Measurements from ENCODE around the gene CERS6. TPM values are rescaled to one million over a fixed set of nuclear protein-coding genes. Genes with fewer than 3 reads are reported as not detected.

Gene CERS6
- total and polyA plus RNA-seq, 2 of the 8 experiments (the other 6 are each of a cell fraction or from before 2014, with no cell fraction given), result 6.8 to 28.2 TPM

DNA sequence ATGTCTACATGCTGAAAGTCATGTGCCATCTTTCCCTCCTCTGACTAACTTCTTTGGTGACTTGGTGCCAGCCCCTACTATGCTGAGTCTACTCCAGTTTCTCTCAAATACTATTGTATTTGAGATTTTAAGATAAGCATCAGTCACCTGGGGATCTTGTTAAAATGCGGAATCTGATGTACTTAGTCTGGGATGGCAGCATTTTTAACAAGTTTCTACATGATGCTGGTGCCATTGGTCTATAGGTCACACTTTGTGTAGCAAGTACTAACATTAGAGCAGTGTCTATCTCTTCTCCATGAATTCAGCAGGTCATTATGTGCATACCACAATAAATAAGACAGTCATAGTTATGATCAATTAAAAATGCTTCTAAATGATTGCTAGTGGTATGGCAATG is 106.9 kb downstream of the CERS6 start:
- H2AK5ac ChIP-seq (ENCODE audit: low read depth, low read length), result no peak overlapping the region
- no peaks in the 10 kb centered on the region for H3K27me3 ChIP-seq (replicated peaks in 1 of 4; ENCODE audit: control insufficient read depth in 3 of 4, extremely low read depth in 1 of 4, insufficient read depth in 3 of 4, low read length in 3 of 4)
- H2BK15ac ChIP-seq (ENCODE audit: low read length), result no peak overlapping the region
- no peak overlapping the region for H2BK12ac ChIP-seq (ENCODE audit: low read depth, low read length)
- H3K4me2 ChIP-seq (ENCODE audit: insufficient read depth in 1 of 2, low read depth in 2 of 2, low read length in 2 of 2), result no peak overlapping the region
- no peaks in the 10 kb centered on the region; the same call in 1 of the 2 replicates for H3K79me1 ChIP-seq (ENCODE audit: low read depth, low read length)
- no peaks in the 10 kb centered on the region for H3K23me2 ChIP-seq (ENCODE audit: low read depth, low read length)
- no peak overlapping the region for H4K91ac ChIP-seq (replicated peaks; ENCODE audit: insufficient read length, low read length)
- H3K56ac ChIP-seq (replicated peaks; ENCODE audit: insufficient read length, low read depth, low read length), result no peak overlapping the region
- no peaks in the 10 kb centered on the region; a peak in 2 of 4 replicates for H3K79me2 ChIP-seq (ENCODE audit: control insufficient read depth in 1 of 2, insufficient read depth in 2 of 2, low read length in 2 of 2)
- no peak for TF ChIP-seq CBX8 (IDR thresholded peaks at IDR 0.05; ENCODE audit: borderline replicate concordance, low read depth, low read length)
- TF ChIP-seq SAP30 (IDR thresholded peaks at IDR 0.05; ENCODE audit: insufficient read depth, insufficient replicate concordance, low read length), result no peak
- no peak for TF ChIP-seq POLR2A (IDR thresholded peaks at IDR 0.05; ENCODE audit: control extremely low read depth in 1 of 2, low read depth in 2 of 2, low read length in 2 of 2)
- no peak for TF ChIP-seq KDM1A (IDR thresholded peaks at IDR 0.05; ENCODE audit: borderline replicate concordance, low read length)
- TF ChIP-seq, protein P1, sequence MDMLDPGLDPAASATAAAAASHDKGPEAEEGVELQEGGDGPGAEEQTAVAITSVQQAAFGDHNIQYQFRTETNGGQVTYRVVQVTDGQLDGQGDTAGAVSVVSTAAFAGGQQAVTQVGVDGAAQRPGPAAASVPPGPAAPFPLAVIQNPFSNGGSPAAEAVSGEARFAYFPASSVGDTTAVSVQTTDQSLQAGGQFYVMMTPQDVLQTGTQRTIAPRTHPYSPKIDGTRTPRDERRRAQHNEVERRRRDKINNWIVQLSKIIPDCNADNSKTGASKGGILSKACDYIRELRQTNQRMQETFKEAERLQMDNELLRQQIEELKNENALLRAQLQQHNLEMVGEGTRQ (IDR thresholded peaks at IDR 0.05; ENCODE audit: low read length), result no peak
- no peak for TF ChIP-seq RBBP5 (IDR thresholded peaks at IDR 0.05; ENCODE audit: borderline replicate concordance, low read depth, low read length)
- no peak for TF ChIP-seq SIRT6 (IDR thresholded peaks at IDR 0.05; ENCODE audit: low read length)
- WGBS, 2 experiments (ENCODE audit: extremely low coverage in 1 of 2, insufficient coverage in 1 of 2, insufficient read length in 1 of 2, insufficient replicate concordance in 2 of 2, low coverage in 1 of 2, low lambda C conversion rate in 2 of 2, missing lambda C conversion rate in 1 of 2), result 96% methylated on average over 1 of the region's 1 CpG; no CpG with 5 or more reads in 1 of the 2 experiments
- no peak overlapping the region for H2BK120ac ChIP-seq (replicated peaks; ENCODE audit: low read depth, low read length)
- DNase-seq (ENCODE audit: low read depth in 1 of 2, low spot score in 2 of 2), result no peak
- H2AFZ ChIP-seq (ENCODE audit: low read length), result no peak overlapping the region
- H3K9me3 ChIP-seq (ENCODE audit: insufficient read depth in 2 of 2, low read depth in 1 of 2, low read length in 1 of 2), result no peaks in the 10 kb centered on the region
- no peak overlapping the region for H2BK20ac ChIP-seq (ENCODE audit: low read length)
- H3K18ac ChIP-seq (ENCODE audit: extremely low read depth, low read length), result no peak overlapping the region
- H4K5ac ChIP-seq (ENCODE audit: insufficient read length, low read depth, low read length), result no peak overlapping the region
- H3K23ac ChIP-seq (ENCODE audit: insufficient read length), result no peak overlapping the region
- FAIRE-seq, result no peak
- CTCF ChIA-PET (ENCODE audit: partially characterized antibody), result no interaction called here
- no peak overlapping the region for H2BK5ac ChIP-seq (ENCODE audit: low read depth, low read length)
- no peak overlapping the region for H4K8ac ChIP-seq (ENCODE audit: extremely low read depth, insufficient read depth, low read length)
- H3K9ac ChIP-seq (replicated peaks in 1 of 4; ENCODE audit: extremely low read depth in 1 of 4, low read depth in 3 of 4, low read length in 3 of 4), result no peak overlapping the region
- H3K4me1 ChIP-seq (replicated peaks in 1 of 4; ENCODE audit: control insufficient read depth in 3 of 4, insufficient read depth in 4 of 4, low read length in 3 of 4), result peaks cover 0 to 3% (median 0%) of the 10 kb centered on the region in 4 experiments; a peak in 1 of 7 replicates
- no peak overlapping the region for H3K14ac ChIP-seq (ENCODE audit: insufficient read length)
- H4K20me1 ChIP-seq (replicated peaks in 1 of 2; ENCODE audit: control insufficient read depth in 1 of 2, insufficient read depth in 2 of 2, low read length in 2 of 2), result no peaks in the 10 kb centered on the region
- H3K27ac ChIP-seq (ENCODE audit: low read depth, low read length), result no peak overlapping the region
- no peak overlapping the region for H3K4ac ChIP-seq (replicated peaks; ENCODE audit: insufficient read length, low read depth, low read length)
- no peak overlapping the region for H3K4me3 ChIP-seq (ENCODE audit: extremely low read depth in 1 of 4, insufficient read depth in 2 of 4, low read depth in 3 of 4, low read length in 4 of 4)
- POLR2A ChIA-PET (ENCODE audit: partially characterized antibody), result no interaction called here
- peaks cover 0 to 6% (median 1%) of the 10 kb centered on the region in 4 experiments; a peak in 2 of 8 replicates for H3K36me3 ChIP-seq (ENCODE audit: control insufficient read depth in 2 of 4, insufficient read depth in 4 of 4, low read length in 3 of 4)
